SK-N-MC (cell line): Measurements from ENCODE around the gene LRRTM4.

Experiments used
- EZH2 ChIP-seq: fragments of 200-600 bp; sonication (generic); IDR thresholded peaks from one replicate; pipeline ENCODE4 v1.6.1; 2017; ENCODE audit warnings: antibody characterized with exemption
- FOXP2 ChIP-seq: optimal IDR thresholded peaks from 2 replicates; pipeline ENCODE3; 2011; ENCODE audit warnings: mild to moderate bottlenecking, moderate library complexity; ENCODE audit not compliant: insufficient read depth; ENCODE audit errors: extremely low read length, control extremely low read depth
- POLR2AphosphoS5 ChIP-seq: IDR thresholded peaks from 2 replicates; pipeline ENCODE4 v1.6.1; 2012; ENCODE audit warnings: mild to moderate bottlenecking, low read depth, low read length, borderline replicate concordance

- TF ChIP-seq POLR2AphosphoS5 (no peak), EZH2 (no peak), FOXP2 (no peak)
Measured at GRCh38 chr2:77105008-77105407, 417.2 kb downstream of the LRRTM4 start.
